ENCODE data around the gene OR2B6. TPM values are rescaled to one million over a fixed set of nuclear protein-coding genes. Genes with fewer than 3 reads are reported as not detected.

Gene OR2B6
- total RNA-seq, 1 experiment from 2014 or later = 0.78 TPM

- no peak for TF ChIP-seq CTCF (IDR thresholded peaks at IDR 0.05; ENCODE audit: unreplicated experiment)
- intact Hi-C loops (cut with micrococcal nuclease; ENCODE audit: unreplicated experiment) = no loop called here
- H3K4me3 Mint-ChIP-seq (ENCODE audit: low read depth, unreplicated experiment) = no peak overlapping the region
- H3K27ac Mint-ChIP-seq (ENCODE audit: unreplicated experiment) = no peak overlapping the region
- no peak for DNase-seq
- H3K9me3 Mint-ChIP-seq (ENCODE audit: low read depth, unreplicated experiment) = peaks cover 8% of the 10 kb centered on the region
- no peaks in the 10 kb centered on the region for H3K27me3 Mint-ChIP-seq (ENCODE audit: unreplicated experiment)
- CTCF ChIA-PET = interaction anchor here (0.7 kb wide), 1 partner anchor 18 kb away, joined by 3 read pairs; no protein-coding TSS in a partner anchor
- no TSS peak for BruUV-seq (replicated peaks)
- H3K36me3 Mint-ChIP-seq (ENCODE audit: insufficient read depth, unreplicated experiment) = no peaks in the 10 kb centered on the region
- no peaks in the 10 kb centered on the region for H3K4me1 Mint-ChIP-seq (ENCODE audit: low read depth, unreplicated experiment)
Observed at GRCh38 chr6:27966044-27966443, 9.0 kb downstream of the OR2B6 start.

GRCh38 chr6:27966816-27967426 lies 9.9 kb downstream of the OR2B6 start:
- no peaks in the 10 kb centered on the region for H3K27me3 Mint-ChIP-seq (ENCODE audit: unreplicated experiment)
- H3K36me3 Mint-ChIP-seq (ENCODE audit: insufficient read depth, unreplicated experiment) = no peaks in the 10 kb centered on the region
- TF ChIP-seq CTCF (IDR thresholded peaks at IDR 0.05; ENCODE audit: unreplicated experiment) = no peak
- no peaks in the 10 kb centered on the region for H3K4me1 Mint-ChIP-seq (ENCODE audit: low read depth, unreplicated experiment)
- BruUV-seq (replicated peaks) = no TSS peak
- CTCF ChIA-PET = interaction anchor here (0.6 kb wide), 1 partner anchor 369 kb away, joined by 7 read pairs; no protein-coding TSS in a partner anchor
- no peak for DNase-seq
- H3K27ac Mint-ChIP-seq (ENCODE audit: unreplicated experiment) = no peak overlapping the region
- no peak overlapping the region for H3K4me3 Mint-ChIP-seq (ENCODE audit: low read depth, unreplicated experiment)
- intact Hi-C loops (cut with micrococcal nuclease; ENCODE audit: unreplicated experiment) = no loop called here
- H3K9me3 Mint-ChIP-seq (ENCODE audit: low read depth, unreplicated experiment) = peaks cover 8% of the 10 kb centered on the region

- BruUV-seq (replicated peaks) = no TSS peak
- no peak for TF ChIP-seq CTCF (IDR thresholded peaks at IDR 0.05; ENCODE audit: unreplicated experiment)
- H3K4me1 Mint-ChIP-seq (ENCODE audit: low read depth, unreplicated experiment) = no peaks in the 10 kb centered on the region
- H3K9me3 Mint-ChIP-seq (ENCODE audit: low read depth, unreplicated experiment) = peaks cover 5% of the 10 kb centered on the region
- CTCF ChIA-PET = no interaction called here
- intact Hi-C loops (cut with micrococcal nuclease; ENCODE audit: unreplicated experiment) = no loop called here
- no peak for DNase-seq
- no peaks in the 10 kb centered on the region for H3K27me3 Mint-ChIP-seq (ENCODE audit: unreplicated experiment)
- H3K4me3 Mint-ChIP-seq (ENCODE audit: low read depth, unreplicated experiment) = no peak overlapping the region
- H3K27ac Mint-ChIP-seq (ENCODE audit: unreplicated experiment) = no peak overlapping the region
- H3K36me3 Mint-ChIP-seq (ENCODE audit: insufficient read depth, unreplicated experiment) = no peaks in the 10 kb centered on the region
Observed at GRCh38 chr6:27970444-27970843, 13.4 kb downstream of the OR2B6 start.

GRCh38 chr6:27972750-27973149 lies 15.7 kb downstream of the OR2B6 start:
- Mint-ChIP-seq H3K9me3 (ENCODE audit: low read depth, unreplicated experiment) (peaks cover 5% of the 10 kb centered on the region), H3K4me1 (ENCODE audit: low read depth, unreplicated experiment) (no peaks in the 10 kb centered on the region), H3K27me3 (ENCODE audit: unreplicated experiment) (no peaks in the 10 kb centered on the region), H3K27ac (ENCODE audit: unreplicated experiment) (no peak overlapping the region), H3K4me3 (ENCODE audit: low read depth, unreplicated experiment) (no peak overlapping the region), H3K36me3 (ENCODE audit: insufficient read depth, unreplicated experiment) (no peaks in the 10 kb centered on the region)
- no TSS peak for BruUV-seq (replicated peaks)
- CTCF ChIA-PET = no interaction called here
- no peak for DNase-seq
- intact Hi-C loops (cut with micrococcal nuclease; ENCODE audit: unreplicated experiment) = no loop called here
- no peak for TF ChIP-seq CTCF (IDR thresholded peaks at IDR 0.05; ENCODE audit: unreplicated experiment)
